SJCRH30 (cell line): ENCODE data around the gene CDH3. TPM values are rescaled to one million over a fixed set of nuclear protein-coding genes. Genes with fewer than 3 reads are reported as not detected.

ENCODE experiments used
- total RNA-seq: library from RNA; depleted of rRNA; stranded (reverse); fragments of >200 nt; shearing (Covaris generic); gene quantifications from 2 replicates; pipeline ENCODE4 v1.2.3, GENCODE V29; 2014; rRNA removed

The CDH3 gene
- total RNA-seq, 1 experiment from 2014 or later = 12.0 TPM

Other genes with a start within 250 kb of the CDH3 start
- gene SMPD3, start 196.8 kb upstream of the CDH3 start, total RNA-seq = 0.04 and 0.08 TPM in 2 replicates
- 11.6 and 13.3 TPM in 2 replicates for gene ZFP90, start 106.0 kb upstream of the CDH3 start, total RNA-seq
- gene CDH1, start 92.0 kb downstream of the CDH3 start, total RNA-seq = not detected in 2 replicates
- gene TANGO6, start 198.2 kb downstream of the CDH3 start, total RNA-seq = 5.8 and 7.3 TPM in 2 replicates